ENCODE measurements around the gene GSTP1. TPM values are rescaled to one million over a fixed set of nuclear protein-coding genes. Genes with fewer than 3 reads are reported as not detected.
A peak's percentile ranks its signal among the peaks of the same experiment; 100 is the strongest.
"Not testable (repeated sequence)": the region's sequence is repeated elsewhere in the genome, so short reads cannot be mapped to it uniquely, and the experiment has no call there.

Gene GSTP1
- total and polyA plus RNA-seq, 3 experiments from 2014 or later: 333 to 474 (median 462) TPM

GRCh38 chr11:67542169-67542568 lies 41.4 kb upstream of the GSTP1 start:
- H3K4me3 Mint-ChIP-seq: no peak overlapping the region
- H3K36me3 Mint-ChIP-seq: no peaks in the 10 kb centered on the region
- ChIA-PET CTCF (interaction anchor here (1.2 kb wide), 1 partner anchor 1156 kb away, joined by 3 read pairs; no protein-coding TSS in a partner anchor), POLR2A (no interaction called here)
- no peaks in the 10 kb centered on the region for H3K4me1 Mint-ChIP-seq
- peaks cover 3 to 6% of the 10 kb centered on the region in 2 donors for H3K27me3 Mint-ChIP-seq
- H3K4me1 ChIP-seq (ENCODE audit: insufficient read depth, low read length): no peaks in the 10 kb centered on the region
- no peak for DNase-seq
- H3K36me3 ChIP-seq (ENCODE audit: insufficient read depth, low read length): no peaks in the 10 kb centered on the region
- H3K4me3 ChIP-seq (ENCODE audit: low read length): no peak overlapping the region
- H3K9me3 Mint-ChIP-seq: no peaks in the 10 kb centered on the region
- H3K27me3 ChIP-seq (ENCODE audit: insufficient read depth, low read length, poor library complexity, severe bottlenecking): no peaks in the 10 kb centered on the region
- no peaks in the 10 kb centered on the region for H3K9me3 ChIP-seq (ENCODE audit: low read length)
- H3K27ac ChIP-seq (ENCODE audit: low read depth, low read length): no peak overlapping the region
- H3K27ac Mint-ChIP-seq: no peak overlapping the region

GRCh38 chr11:67542971-67543370 lies 40.6 kb upstream of the GSTP1 start:
- Mint-ChIP-seq H3K9me3 (no peaks in the 10 kb centered on the region), H3K27ac (peak overlapping the region in 1 of 8 donors; percentile 60), H3K4me3 (no peak overlapping the region), H3K27me3 (peaks cover under 1 to 3% of the 10 kb centered on the region in 2 donors), H3K36me3 (no peaks in the 10 kb centered on the region), H3K4me1 (no peaks in the 10 kb centered on the region)
- Histone ChIP-seq H3K4me1 (ENCODE audit: insufficient read depth, low read length) (no peaks in the 10 kb centered on the region), H3K36me3 (ENCODE audit: insufficient read depth, low read length) (no peaks in the 10 kb centered on the region), H3K27me3 (ENCODE audit: insufficient read depth, low read length, poor library complexity, severe bottlenecking) (no peaks in the 10 kb centered on the region), H3K27ac (ENCODE audit: low read depth, low read length) (no peak overlapping the region), H3K9me3 (ENCODE audit: low read length) (no peaks in the 10 kb centered on the region), H3K4me3 (ENCODE audit: low read length) (no peak overlapping the region)
- POLR2A ChIA-PET: no interaction called here
- CTCF ChIA-PET: interaction anchor here (0.5 kb wide), 1 partner anchor 908 kb away, joined by 3 read pairs; no protein-coding TSS in a partner anchor
- no peak for DNase-seq

DNA sequence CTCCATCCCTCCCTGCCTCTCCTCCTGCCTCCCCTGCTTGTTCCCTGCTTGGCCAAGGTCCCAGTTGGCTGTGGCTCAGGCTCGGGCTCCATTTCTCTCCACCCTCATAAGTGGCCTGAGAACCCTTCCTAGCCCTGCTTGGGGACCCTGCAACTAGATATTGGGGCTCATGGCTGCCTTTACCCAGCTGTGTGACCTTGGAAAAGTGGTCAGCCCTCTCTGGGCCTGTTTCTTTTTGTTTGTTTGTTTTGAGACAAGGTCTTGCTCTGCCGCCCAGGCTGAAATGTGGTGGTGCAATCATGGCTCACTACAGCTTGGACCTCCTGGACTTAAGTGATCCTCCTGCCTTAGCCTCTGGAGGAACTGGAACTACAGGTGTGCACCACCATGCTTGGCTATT lies 40.0 kb upstream of the GSTP1 start:
- H3K4me1 Mint-ChIP-seq: no peaks in the 10 kb centered on the region
- no peak overlapping the region for H3K4me3 Mint-ChIP-seq
- no peak for DNase-seq
- H3K27ac ChIP-seq (ENCODE audit: low read depth, low read length): no peak overlapping the region
- H3K36me3 Mint-ChIP-seq: no peaks in the 10 kb centered on the region
- no peak overlapping the region for H3K27ac Mint-ChIP-seq
- no peaks in the 10 kb centered on the region for H3K9me3 ChIP-seq (ENCODE audit: low read length)
- no peak overlapping the region for H3K4me3 ChIP-seq (ENCODE audit: low read length)
- ChIA-PET POLR2A (no interaction called here), CTCF (no interaction called here)
- H3K27me3 Mint-ChIP-seq: no peaks in the 10 kb centered on the region
- H3K4me1 ChIP-seq (ENCODE audit: insufficient read depth, low read length): no peaks in the 10 kb centered on the region
- no peaks in the 10 kb centered on the region for H3K27me3 ChIP-seq (ENCODE audit: insufficient read depth, low read length, poor library complexity, severe bottlenecking)
- H3K36me3 ChIP-seq (ENCODE audit: insufficient read depth, low read length): no peaks in the 10 kb centered on the region
- H3K9me3 Mint-ChIP-seq: no peaks in the 10 kb centered on the region

DNA sequence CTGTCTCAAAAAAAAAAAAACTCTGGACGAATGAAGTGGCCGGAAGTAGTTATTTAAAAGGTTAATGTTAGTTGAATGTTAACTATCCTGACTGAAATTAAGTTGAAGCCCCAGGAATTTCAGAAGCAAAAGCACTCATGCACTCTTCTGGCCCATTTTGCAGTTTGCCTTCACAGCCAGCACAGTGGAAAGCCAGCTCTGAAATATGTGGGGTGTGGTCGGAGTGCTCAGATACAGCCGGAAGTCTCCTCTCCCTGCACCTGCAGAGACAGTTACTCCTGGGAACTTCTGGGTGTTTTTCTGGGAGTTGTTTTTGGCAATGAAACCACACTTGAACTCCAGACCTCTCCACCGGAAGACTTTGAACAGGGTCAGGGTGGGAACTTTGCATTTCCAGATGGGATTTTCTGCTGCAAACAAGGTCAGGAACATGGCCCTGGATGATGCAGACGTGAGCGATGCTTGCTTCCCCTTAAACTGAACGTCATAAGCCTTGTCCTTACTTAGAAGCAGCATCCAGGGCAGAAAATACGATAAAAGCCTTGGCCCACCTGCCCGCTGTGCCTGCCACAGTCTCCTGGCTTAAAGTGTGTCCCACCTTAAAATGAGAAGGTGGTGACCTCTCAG lies 38.9 kb upstream of the GSTP1 start:
- Histone ChIP-seq H3K36me3 (ENCODE audit: insufficient read depth, low read length) (no peaks in the 10 kb centered on the region), H3K4me3 (ENCODE audit: low read length) (no peak overlapping the region), H3K9me3 (ENCODE audit: low read length) (no peaks in the 10 kb centered on the region), H3K4me1 (ENCODE audit: insufficient read depth, low read length) (no peaks in the 10 kb centered on the region), H3K27ac (ENCODE audit: low read depth, low read length) (no peak overlapping the region), H3K27me3 (ENCODE audit: insufficient read depth, low read length, poor library complexity, severe bottlenecking) (no peaks in the 10 kb centered on the region)
- Mint-ChIP-seq H3K4me1 (no peaks in the 10 kb centered on the region), H3K27ac (no peak overlapping the region), H3K36me3 (no peaks in the 10 kb centered on the region), H3K27me3 (no peaks in the 10 kb centered on the region), H3K9me3 (no peaks in the 10 kb centered on the region), H3K4me3 (no peak overlapping the region)
- ChIA-PET POLR2A (no interaction called here), CTCF (no interaction called here)
- no peak for DNase-seq

GRCh38 chr11:67545280-67545679 lies 38.3 kb upstream of the GSTP1 start:
- Mint-ChIP-seq H3K27me3 (peaks cover 0 to 4% of the 10 kb centered on the region in 2 donors), H3K36me3 (no peaks in the 10 kb centered on the region), H3K4me1 (no peaks in the 10 kb centered on the region), H3K9me3 (peaks cover 0 to under 1% (median 0%) of the 10 kb centered on the region in 5 donors), H3K4me3 (no peak overlapping the region), H3K27ac (peak overlapping the region in 1 of 8 donors; percentile 46)
- Histone ChIP-seq H3K27me3 (ENCODE audit: insufficient read depth, low read length, poor library complexity, severe bottlenecking) (no peaks in the 10 kb centered on the region), H3K27ac (ENCODE audit: low read depth, low read length) (no peak overlapping the region), H3K4me1 (ENCODE audit: insufficient read depth, low read length) (no peaks in the 10 kb centered on the region), H3K4me3 (ENCODE audit: low read length) (no peak overlapping the region), H3K9me3 (ENCODE audit: low read length) (no peaks in the 10 kb centered on the region), H3K36me3 (ENCODE audit: insufficient read depth, low read length) (no peaks in the 10 kb centered on the region)
- no peak for DNase-seq
- CTCF ChIA-PET: no interaction called here
- POLR2A ChIA-PET: no interaction called here

GRCh38 chr11:67548112-67548511 lies 35.5 kb upstream of the GSTP1 start:
- H3K9me3 ChIP-seq (ENCODE audit: low read length); DNase-seq; H3K27ac Mint-ChIP-seq; H3K27ac ChIP-seq (ENCODE audit: low read depth, low read length); H3K4me1 ChIP-seq (ENCODE audit: insufficient read depth, low read length); H3K27me3 ChIP-seq (ENCODE audit: insufficient read depth, low read length, poor library complexity, severe bottlenecking); H3K4me1 Mint-ChIP-seq; H3K27me3 Mint-ChIP-seq; H3K36me3 Mint-ChIP-seq; CTCF ChIA-PET; H3K9me3 Mint-ChIP-seq; H3K4me3 ChIP-seq (ENCODE audit: low read length); H3K36me3 ChIP-seq (ENCODE audit: insufficient read depth, low read length); POLR2A ChIA-PET: not testable (repeated sequence)
- H3K4me3 Mint-ChIP-seq: peak overlapping the region in 1 of 7 donors; percentile 2

DNA sequence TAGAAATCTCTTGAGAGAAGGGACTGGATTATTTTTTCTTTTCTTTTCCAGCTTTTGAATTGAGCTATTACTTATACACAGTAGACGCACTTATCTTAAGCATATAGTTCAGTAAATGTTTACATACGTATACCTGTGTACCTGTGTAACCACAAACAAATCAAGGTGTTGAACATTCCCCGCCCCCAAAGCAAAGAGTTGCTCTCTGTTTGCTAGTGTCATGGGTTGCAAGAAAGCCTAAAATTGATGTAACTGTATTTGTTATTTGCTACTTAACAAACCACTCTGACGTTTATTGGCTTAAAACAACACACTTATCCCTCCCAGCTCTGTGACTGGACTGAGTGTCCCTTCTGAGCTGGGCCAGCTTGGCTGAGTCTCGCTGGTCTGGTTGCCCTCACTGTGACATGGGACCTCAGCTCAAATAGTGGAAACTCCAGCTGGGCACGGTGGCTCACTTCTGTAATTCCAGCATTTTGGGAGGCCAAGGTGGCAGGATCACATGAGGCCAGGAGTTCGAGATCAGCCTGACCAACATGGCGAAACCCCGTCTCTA lies 35.0 kb upstream of the GSTP1 start:
- no peak overlapping the region for H3K27ac Mint-ChIP-seq
- H3K4me3 ChIP-seq (ENCODE audit: low read length): no peak overlapping the region
- H3K4me3 Mint-ChIP-seq: no peak overlapping the region
- ChIA-PET CTCF (no interaction called here), POLR2A (no interaction called here)
- no peaks in the 10 kb centered on the region for H3K4me1 Mint-ChIP-seq
- peaks cover 0 to 2% (median 0%) of the 10 kb centered on the region in 5 donors for H3K9me3 Mint-ChIP-seq
- no peaks in the 10 kb centered on the region for H3K36me3 Mint-ChIP-seq
- H3K9me3 ChIP-seq (ENCODE audit: low read length): no peaks in the 10 kb centered on the region
- peaks cover 4% of the 10 kb centered on the region in 2 donors for H3K27me3 Mint-ChIP-seq
- no peaks in the 10 kb centered on the region for H3K36me3 ChIP-seq (ENCODE audit: insufficient read depth, low read length)
- no peaks in the 10 kb centered on the region for H3K27me3 ChIP-seq (ENCODE audit: insufficient read depth, low read length, poor library complexity, severe bottlenecking)
- no peak for DNase-seq
- H3K27ac ChIP-seq (ENCODE audit: low read depth, low read length): no peak overlapping the region
- H3K4me1 ChIP-seq (ENCODE audit: insufficient read depth, low read length): no peaks in the 10 kb centered on the region

DNA sequence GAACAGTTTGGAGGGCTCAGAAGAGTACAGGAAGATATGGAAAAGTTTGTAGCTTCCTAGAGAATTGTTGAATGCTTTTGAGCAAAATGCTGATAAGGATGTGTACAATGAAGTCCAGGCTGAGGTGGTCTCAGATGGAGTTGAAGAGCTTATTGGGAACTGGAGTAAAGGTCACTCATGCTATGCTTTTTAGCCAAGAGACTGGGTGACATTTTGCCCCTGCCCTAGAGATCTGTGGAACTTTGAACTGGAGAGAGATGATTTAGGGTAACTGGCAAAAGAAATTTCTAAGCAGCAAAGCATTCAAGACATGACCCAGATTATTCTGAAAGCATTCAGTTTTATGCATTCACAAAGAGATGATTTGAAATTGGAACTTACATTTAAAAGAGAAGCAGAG lies 32.5 kb upstream of the GSTP1 start:
- Mint-ChIP-seq H3K36me3 (peaks cover 0 to 2% (median 0%) of the 10 kb centered on the region in 3 donors), H3K4me1 (no peaks in the 10 kb centered on the region), H3K4me3 (no peak overlapping the region), H3K9me3 (peaks cover 0 to 2% (median 0%) of the 10 kb centered on the region in 5 donors), H3K27me3 (peaks cover 4% of the 10 kb centered on the region in 2 donors), H3K27ac (peak overlapping the region in 1 of 8 donors; percentile 22)
- Histone ChIP-seq H3K4me3 (ENCODE audit: low read length) (no peak overlapping the region), H3K27me3 (ENCODE audit: insufficient read depth, low read length, poor library complexity, severe bottlenecking) (no peaks in the 10 kb centered on the region), H3K9me3 (ENCODE audit: low read length) (no peaks in the 10 kb centered on the region), H3K27ac (ENCODE audit: low read depth, low read length) (no peak overlapping the region), H3K4me1 (ENCODE audit: insufficient read depth, low read length) (no peaks in the 10 kb centered on the region), H3K36me3 (ENCODE audit: insufficient read depth, low read length) (no peaks in the 10 kb centered on the region)
- no peak for DNase-seq
- CTCF ChIA-PET: no interaction called here
- POLR2A ChIA-PET: no interaction called here
